SH-SY5Y (cell line): ENCODE results near the gene FSTL4.

ENCODE experiments used
- GATA2 ChIP-seq: IDR thresholded peaks from 2 replicates; pipeline ENCODE4 v1.6.1; 2011; ENCODE audit warnings: mild to moderate bottlenecking, low read depth, low read length
- GATA3 ChIP-seq: IDR thresholded peaks from 2 replicates; pipeline ENCODE4 v1.6.1; 2011; ENCODE audit warnings: low read depth, mild to moderate bottlenecking, low read length, moderate library complexity

Gene FSTL4

GRCh38 chr5:133627180-133627579 lies 14.8 kb upstream of the FSTL4 start:
- TF ChIP-seq GATA3 (no peak), GATA2 (no peak)

- TF ChIP-seq GATA2 (no peak), GATA3 (no peak)
Observed at GRCh38 chr5:133624316-133624715, 12.0 kb upstream of the FSTL4 start.

GRCh38 chr5:133618141-133618540 lies 5.8 kb upstream of the FSTL4 start:
- TF ChIP-seq GATA2 = no peak
- TF ChIP-seq GATA3 = no peak

DNA sequence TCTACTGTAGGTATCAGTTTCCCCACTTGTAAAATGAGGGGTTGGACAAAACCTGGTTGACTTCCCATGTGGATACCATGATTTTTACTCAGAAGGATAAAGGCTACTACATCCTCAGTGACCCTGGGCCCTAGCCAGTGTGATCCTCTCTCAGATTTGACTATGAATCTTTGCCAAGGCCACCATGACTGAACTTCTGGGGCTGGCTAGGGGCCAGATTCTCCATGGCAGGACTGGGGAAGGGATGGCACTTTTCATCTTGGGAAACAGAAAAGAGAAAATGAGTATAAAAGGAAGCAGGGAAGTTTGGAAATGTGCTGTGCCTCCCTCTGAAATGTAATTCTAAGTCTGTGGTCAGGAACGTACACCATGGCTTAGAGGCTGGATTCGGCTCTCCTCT lies 1.4 kb upstream of the FSTL4 start:
- TF ChIP-seq GATA2 (no peak), GATA3 (no peak)

- TF ChIP-seq GATA3 (no peak), GATA2 (no peak)
Observed at GRCh38 chr5:133613184-133613583, 843 bp upstream of the FSTL4 start.

GRCh38 chr5:133611357-133612248 lies 738 bp downstream of the FSTL4 start:
- no peak for TF ChIP-seq GATA2
- TF ChIP-seq GATA3 = no peak

GRCh38 chr5:133610489-133611356 lies 1.6 kb downstream of the FSTL4 start:
- no peak for TF ChIP-seq GATA3
- TF ChIP-seq GATA2 = no peak

DNA sequence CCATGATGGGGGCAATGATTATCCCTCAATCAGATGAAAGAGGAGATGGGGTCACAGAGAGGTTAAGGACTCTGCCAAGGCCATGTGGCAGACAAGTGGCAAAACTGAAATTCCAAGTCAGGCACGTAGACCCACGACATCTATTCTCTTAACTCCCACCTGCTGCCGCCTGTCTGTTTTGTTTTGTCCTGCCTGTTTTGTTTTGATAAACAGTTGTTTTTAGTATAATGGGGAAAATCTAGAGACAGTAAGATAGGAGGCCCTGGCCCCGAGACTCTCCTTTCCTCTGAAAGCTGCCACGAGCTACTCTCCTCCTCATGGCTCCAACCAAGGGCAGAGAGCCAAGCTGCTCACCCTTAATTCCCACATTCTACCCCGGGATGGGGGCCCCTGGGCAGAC lies 4.9 kb downstream of the FSTL4 start:
- no peak for TF ChIP-seq GATA2

DNA sequence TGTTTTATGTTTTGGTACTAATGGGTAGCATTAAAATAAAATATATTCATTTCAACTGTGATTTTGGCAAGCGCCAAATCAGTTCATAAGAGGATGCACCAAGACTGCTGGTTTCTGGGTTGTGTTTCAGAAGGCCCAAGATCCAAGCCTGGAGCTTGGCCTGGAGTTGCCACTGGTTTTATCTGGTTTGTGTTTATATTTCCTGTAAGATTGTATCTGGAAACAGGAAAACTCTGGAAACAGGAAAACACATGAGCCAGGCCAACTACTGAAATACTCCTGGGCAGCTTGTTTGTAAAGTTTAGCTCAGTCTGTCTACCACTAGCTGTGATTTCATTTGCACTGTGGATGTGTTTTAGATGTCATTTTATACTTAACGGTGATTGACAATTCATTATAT lies 5.5 kb downstream of the FSTL4 start:
- TF ChIP-seq GATA3 (peak; percentile 62), GATA2 (peak; percentile 83)

- no peak for TF ChIP-seq GATA2
- no peak for TF ChIP-seq GATA3
Observed at GRCh38 chr5:133605323-133605722, 7.0 kb downstream of the FSTL4 start.

GRCh38 chr5:133603711-133604110 lies 8.6 kb downstream of the FSTL4 start:
- TF ChIP-seq GATA3 (no peak), GATA2 (no peak)

GRCh38 chr5:133602835-133603380 lies 9.4 kb downstream of the FSTL4 start:
- TF ChIP-seq GATA2 (no peak), GATA3 (no peak)

DNA sequence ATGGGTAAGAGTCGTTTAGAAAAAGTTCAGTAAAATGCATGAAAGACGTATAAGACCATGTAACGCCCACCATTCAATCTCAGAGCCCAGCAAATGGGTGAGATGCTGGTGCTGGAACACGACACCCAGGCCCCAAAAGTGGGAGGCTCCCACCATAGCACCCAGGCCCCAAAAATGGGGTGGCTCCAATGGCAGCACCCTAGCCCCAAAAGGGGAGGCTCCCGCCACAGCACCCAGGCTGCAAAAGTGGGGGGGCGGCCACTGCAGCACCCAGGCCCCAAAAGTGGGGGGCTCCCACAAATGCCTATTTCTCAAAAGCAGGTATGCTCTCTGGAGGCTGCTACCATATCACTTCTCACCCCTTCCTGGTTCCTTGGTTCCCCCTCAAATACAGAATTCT lies 12.7 kb downstream of the FSTL4 start:
- TF ChIP-seq GATA3 (no peak), GATA2 (no peak)

DNA sequence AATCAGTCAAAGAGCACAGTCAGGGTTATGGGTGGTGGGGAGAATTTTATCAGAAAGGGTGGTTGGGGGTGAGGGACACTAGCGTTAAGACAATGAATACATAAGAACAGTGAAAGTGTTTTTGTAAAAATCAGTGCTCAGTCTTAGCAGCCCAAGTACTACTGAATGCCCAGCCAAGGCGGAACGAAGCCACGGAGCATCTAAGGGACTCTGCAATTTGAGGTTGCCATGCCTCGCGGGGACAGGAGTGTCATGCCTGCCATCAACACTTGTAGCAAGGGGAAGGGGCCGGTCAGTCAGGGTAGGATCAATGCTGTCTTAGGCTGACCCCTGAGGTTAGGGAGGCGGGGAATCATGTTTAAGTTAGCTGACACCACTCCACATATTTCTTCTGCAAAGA lies 13.3 kb downstream of the FSTL4 start:
- TF ChIP-seq GATA2 (no peak), GATA3 (no peak)
